GM19324 (cell line): Measurements from ENCODE around the gene SBNO1.
"Not testable (repeated sequence)": the region's sequence is repeated elsewhere in the genome, so short reads cannot be mapped to it uniquely, and the experiment has no call there.

ENCODE experiments used
- ATAC-seq: cut with Tn5 transposase; IDR thresholded peaks from one replicate; pipeline ENCODE4 v1.9.1; 2021; ENCODE audit warnings: mild to moderate bottlenecking, moderate library complexity; ENCODE audit not compliant: unreplicated experiment, low FRiP score

Gene SBNO1

DNA sequence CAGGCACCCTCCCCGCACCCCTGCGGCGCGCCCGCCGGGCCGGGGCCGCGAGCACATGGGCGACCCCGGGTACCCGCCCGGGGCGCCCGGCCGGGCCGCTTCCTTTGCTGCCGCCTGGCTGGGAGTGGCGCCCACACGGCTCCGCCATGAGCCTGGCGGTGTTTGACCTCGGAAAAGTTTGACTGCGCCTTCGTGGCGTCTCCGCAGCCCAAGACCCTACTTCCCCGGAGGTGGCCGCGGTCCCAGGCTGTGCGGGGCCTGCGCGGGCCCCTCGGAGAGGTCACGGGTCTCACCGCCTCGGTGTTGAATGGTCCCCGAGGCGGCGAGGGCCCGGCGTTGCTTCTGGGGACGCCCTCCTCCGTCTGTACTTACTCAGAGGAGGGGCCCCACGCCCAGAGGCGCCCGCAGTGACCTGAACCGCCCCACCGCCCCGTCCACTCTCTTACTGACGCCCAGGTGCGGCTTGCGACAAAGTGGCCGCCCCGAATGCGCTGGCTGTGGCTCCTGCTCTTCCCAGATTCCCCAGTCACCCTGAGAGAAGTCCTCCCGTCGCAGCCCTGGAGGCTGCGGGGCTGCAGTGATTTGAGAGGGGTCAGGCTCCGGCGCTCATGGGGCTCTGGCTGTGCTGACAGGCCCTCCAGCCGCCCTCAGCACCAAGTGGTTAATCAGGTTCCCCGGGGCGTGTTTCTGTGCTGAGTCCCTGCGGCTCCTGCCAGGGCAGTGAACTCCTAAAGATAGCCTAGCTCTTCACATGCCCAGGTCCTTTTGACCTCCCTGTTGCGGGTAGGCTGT is 25.1 kb upstream of the SBNO1 start:
- peak; percentile 29 for ATAC-seq

DNA sequence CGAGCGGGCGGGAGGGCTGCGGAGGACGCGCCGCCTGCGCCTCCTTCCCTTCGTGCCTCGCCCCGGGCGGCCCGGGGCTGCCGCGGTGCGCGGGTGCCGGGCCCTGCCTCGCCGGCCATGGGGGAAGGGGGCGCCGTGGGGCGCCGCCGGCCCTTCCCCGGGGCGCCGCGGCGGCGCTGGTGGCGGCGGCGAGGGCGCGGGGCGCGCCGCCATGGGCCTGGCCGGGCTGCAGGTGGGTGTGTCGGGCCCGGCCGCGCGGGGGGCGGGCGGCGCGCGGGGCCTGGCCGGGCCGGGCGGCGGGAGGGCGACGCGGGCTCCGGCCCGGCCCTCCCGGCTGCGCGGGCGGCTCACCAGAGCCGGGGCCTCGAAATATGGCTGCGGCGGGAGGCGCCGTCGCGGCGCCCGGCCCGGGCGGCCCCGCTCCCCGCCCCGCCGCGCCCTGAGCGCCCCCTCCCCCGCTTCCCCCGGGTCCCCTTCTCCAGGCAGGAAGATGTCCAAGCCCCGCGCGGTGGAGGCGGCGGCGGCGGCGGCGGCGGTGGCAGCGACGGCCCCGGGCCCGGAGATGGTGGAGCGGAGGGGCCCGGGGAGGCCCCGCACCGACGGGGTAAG is 24.4 kb upstream of the SBNO1 start:
- ATAC-seq: peak; percentile 32

DNA sequence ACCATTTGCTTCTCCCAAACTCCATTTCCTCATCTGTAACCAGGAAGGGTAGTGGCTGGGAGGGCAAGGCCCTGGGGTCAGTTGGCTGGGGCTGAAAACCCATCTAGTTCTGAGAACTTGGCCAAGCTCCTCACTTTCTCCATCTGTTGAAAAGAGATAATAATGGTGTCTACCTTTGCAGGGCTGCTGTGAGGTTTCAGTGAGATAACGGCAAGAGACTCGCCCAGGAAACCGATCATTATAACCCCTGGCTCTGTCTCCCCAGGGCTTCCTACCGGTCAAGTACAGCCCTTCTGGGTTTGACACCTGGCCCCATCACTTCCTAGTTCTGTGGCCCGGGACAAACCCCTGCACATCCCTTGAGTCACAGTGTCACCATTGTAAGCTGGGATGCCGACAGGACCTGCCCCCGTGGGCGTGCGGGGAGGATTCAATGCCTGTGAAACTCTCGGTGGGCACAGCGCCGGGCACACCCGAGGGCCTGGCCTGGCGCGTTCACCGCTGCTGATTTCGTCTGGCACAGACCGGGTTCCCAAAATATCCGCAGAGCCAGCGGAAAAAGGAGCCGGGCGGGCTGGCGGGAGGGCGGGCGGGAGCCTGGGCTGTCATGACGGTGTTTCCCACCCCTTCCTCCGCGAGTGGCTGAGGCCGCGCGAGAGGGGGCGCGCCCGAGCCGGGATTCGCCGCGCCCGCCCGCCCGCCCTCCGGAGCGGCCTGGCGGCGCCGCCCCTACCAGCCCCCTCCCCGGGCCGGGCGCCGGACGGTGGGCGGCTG is 23.7 kb upstream of the SBNO1 start:
- peak; percentile 39 for ATAC-seq

DNA sequence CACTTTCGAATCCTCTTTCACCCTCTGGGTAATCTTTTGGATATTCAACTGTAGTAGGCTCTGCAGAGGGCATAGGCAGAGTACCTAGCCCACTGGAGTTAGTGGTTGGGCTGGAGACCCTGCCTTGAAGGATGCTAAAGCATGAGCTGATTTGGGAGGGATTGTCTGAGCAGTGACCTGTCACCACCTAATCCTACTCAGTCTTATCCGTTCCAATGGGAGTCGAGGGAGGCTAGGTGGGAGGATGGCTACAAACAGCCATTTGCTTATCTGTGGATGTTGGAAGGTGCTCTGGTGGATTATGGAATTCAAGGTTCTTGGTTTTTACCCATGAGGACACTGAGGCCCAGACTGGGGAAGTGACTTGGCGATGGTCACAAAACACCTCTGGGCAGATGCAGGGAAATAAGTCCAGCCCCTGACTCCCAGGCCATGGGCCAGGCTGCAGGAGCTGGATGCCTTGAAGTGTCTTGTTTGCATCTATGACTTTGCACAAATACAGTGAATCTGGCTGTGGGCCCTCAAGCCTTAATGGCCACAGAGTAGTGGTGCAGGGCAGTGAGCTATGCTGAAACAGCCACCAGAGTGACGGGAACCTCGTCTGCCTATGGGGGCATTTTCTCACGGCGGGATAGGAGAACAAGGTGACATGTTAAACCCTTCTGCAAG is 23.0 kb upstream of the SBNO1 start:
- no peak for ATAC-seq

DNA sequence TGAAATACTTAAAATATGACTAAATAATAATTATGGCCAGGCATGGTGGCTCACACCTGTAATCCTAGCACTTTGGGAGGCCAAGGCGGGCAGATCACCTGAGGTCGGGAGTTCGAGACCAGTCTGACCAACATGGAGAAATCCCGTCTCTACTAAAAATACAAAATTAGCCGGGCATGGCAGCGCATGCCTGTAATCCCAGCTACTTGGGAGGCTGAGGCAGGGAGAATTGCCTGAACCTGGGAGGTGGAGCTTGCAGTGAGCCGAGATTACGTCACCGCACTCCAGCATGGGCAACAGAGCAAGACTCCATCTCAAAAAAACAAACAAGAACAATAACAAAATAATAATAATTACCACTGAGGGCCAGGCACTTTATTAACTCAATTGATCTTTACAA is 20.9 kb upstream of the SBNO1 start:
- not testable (repeated sequence) for ATAC-seq

DNA sequence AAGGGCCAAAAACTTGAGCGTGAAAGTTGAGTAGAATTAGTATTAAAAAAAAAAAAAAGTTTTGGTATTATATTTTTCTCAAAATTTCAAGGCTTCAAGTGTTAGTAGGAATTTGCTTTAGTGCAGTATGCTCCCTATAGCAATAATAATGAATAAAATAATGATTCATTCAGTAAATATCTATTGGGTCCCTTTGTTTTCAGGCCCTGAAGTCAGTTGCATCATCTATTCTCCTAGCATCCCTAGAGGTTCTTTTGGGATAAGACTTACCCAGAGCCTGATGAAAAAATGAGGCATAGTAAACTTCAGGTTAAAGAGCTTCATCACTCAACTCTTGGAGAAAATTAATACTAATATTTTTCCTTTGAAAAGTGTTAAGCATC is 20.3 kb upstream of the SBNO1 start:
- ATAC-seq: no peak

DNA sequence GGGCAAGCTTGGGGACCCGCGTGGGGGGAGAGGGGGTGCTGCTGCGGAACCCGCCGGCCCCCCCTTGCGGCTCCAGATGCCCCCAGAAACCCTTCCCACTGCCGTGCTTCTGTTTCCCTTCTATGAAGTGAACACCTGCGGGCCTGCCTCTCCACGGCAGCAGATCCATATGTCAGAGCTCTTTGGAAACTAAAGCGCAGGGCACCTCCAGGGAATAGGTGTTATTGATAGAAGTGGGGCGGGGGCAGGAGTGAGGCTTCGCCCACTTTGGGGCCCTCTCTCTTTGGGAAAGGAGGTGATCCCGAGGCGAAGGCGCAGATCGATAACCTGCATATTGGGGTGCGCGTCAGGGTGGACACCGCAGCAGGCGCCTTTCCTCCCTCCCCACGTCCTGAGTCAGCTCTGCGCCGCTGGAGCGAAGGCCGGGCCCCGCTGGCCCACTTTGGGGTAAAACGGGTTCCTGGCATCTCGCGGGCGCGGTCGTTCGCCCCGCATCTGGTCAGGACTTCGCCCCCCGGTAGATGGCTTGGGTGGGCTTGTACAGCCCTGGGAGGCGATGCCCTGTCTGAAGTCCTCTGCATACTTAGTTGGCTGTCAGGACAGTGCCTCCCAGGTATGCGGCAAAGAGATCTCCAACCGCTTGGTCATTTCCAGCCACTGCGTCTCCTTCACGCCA is 19.8 kb upstream of the SBNO1 start:
- ATAC-seq: no peak

DNA sequence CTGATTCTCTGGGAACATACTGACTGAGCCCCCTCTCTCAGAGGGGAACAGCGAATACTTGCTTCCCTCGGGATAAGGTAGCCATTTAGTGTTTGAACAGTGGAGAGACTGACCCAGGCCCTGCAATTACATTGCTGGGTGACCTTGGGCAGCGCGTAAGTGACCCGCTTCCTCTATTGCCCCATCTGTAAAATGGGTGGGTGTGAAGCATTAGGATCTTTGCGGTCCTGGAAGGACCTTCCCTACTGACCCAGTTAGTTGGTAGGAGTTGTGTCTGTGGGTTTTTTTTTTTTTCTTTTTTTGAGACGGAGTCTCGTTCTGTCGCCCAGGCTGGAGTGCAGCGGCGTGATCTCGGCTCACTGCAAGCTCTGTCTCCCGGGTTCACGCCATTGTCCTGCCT is 18.0 kb upstream of the SBNO1 start:
- no peak for ATAC-seq

DNA sequence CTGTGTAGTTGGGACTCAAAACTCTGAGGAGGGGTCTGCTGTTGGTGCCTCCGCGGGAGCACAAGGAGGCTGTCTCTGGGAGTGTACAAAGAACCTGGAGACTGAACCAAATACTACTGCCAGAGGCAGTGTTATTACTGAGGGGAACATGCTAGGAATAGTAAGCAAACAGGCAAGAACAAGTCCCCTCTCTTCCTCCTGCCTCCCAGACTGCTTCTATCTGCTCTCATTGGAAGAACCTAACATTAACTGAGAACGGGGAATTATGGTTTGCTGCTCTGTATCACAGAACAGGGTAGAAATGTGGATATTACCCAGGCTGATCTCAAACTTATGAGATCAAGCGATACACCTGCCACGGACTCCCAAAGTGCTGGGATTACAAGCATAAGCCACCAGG is 14.7 kb upstream of the SBNO1 start:
- ATAC-seq: no peak

DNA sequence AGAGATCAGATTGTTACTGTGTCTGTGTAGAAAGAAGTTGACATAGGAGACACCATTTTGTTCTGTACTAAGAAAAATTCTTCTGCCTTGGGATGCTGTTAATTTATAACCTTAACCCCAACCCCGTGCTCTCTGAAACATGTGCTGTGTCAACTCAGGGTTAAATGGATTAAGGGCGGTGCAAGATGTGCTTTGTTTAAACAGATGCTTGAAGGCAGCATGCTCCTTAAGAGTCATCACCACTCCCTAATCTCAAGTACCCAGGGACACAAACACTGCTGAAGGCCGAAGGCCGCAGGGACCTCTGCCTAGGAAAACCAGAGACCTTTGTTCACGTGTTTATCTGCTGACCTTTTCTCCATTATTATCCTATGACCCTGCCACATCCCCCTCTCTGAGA is 7.8 kb upstream of the SBNO1 start:
- not testable (repeated sequence) for ATAC-seq

DNA sequence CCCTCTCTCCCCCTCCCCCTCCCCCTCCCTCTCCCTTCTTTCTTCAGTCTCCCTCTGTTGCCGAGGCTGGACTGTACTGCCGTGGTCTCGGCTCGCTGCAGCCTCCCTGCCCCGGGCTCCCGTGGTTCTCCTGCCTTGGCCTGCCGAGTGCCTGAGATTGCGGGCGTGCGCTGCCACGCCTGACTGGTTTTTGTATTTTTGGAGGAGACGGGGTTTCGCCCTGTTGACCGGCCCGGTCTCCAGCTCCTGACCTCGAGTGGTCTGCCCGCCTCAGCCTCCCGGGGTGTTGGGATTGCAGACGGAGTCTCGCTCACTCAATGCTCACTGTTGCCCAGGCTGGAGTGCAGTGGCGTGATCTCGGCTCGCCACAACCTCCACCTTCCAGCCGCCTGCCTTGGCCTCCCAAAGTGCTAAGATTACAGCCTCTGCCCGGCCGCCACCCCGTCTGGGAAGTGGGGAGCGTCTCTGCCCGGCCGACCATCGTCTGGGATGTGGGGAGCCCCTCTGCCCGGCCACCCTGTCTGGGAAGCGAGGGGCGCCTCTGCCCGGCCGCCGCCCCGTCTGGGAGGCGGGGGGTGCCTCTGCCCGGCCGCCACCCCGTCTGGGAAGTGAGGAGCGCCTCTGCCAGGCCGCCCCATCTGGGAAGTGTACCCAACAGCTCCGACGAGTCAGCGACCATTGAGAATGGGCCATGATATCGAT is 7.2 kb upstream of the SBNO1 start:
- ATAC-seq: not testable (repeated sequence)

DNA sequence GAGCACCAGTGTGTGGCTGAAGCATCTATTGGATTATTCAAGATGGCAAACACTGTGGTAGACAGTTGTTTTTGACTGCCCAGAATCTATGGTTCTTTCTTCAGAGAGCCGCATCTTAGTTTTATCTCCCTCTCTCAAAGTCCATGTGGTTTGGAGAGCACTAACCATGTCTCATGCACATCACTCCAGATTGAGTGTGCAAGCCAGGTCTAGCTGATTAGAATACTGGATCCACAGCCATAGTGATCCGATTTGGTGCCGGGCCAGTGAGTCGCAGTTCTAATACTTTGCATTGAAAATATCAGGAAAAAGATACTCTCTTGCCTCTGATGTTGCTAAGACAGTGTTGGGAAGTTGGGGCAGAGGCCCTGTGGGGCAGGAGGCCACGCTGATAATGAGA is 4.6 kb upstream of the SBNO1 start:
- no peak for ATAC-seq

DNA sequence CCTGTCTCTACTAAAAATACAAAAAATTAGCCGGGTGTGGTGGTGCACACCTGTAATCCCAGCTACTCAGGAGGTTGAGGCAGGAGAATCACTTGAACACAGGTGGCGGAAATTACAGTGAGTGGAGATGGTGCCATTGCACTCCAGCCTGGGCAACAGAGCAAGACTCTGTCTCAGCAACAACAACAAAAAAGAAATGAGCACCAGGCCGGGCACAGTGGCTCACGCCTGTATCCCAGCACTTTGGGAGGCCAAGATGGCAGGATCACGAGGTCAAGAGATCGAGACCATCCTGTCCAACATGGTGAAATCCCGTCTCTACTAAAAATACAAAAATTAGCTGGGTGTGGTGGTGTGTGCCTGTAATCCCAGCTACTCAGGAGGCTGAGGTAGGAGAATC is 3.8 kb upstream of the SBNO1 start:
- not testable (repeated sequence) for ATAC-seq

DNA sequence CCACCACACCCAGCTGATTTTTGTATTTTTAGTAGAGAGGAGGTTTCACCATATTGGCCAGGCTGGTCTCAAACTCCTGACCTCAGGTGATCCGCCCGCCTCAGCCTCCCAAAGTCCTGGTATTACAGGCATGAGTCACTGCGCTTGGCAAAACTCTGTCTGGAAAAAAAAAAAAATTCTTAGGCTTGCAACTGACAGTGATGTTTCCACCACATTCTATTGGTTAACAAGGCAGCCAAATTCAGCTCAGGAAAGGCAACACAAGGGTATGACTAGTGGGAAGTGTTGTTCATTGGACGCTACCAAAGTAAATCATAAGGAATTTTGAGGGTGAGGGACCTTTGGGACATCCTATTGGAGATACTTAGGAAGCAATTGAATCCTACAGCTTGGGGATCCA is 2.9 kb upstream of the SBNO1 start:
- ATAC-seq: no peak

DNA sequence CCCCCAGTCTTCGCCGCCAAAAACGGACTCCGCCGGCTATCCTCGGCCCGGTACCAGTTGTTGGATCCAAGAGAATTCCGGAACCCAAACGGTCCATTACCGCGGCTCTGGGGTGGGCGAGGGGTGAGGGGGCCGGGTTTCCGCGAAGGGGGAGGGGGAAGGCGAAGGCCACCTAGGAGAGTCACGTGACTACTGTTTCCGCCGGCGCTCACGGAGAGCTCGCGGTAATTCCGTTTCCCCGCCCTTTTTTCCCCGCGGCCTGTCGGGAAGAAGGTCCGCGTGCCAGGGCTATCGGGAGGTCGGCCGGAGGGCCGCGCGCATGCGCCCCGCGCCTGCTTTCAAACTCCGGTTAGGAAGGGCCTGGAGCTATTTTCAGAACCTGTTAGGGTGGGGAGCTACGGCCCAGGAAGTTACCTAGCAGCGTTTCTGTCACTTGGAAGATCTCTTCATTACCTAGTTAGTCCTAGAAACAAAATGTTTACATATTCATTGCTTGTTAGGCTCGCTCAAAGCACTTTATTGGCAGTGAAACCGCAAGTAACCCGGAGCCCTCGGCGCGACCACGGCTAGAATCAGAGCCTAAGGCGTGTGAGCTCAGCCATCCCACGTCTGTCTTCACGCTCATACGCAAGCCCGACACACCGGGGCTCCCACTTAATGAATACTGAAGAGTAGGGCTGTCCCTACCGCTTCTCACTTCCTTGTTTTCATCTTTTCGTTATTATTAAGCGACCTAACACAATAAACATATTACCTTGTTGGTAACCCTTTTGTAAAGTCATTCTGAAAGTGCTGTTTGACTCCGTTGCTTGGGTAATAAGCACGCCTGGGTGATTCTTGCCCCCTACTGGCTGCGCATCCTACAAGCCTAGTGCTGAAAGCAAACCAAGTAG is 624 bp upstream of the SBNO1 start:
- peak; percentile 87 for ATAC-seq

DNA sequence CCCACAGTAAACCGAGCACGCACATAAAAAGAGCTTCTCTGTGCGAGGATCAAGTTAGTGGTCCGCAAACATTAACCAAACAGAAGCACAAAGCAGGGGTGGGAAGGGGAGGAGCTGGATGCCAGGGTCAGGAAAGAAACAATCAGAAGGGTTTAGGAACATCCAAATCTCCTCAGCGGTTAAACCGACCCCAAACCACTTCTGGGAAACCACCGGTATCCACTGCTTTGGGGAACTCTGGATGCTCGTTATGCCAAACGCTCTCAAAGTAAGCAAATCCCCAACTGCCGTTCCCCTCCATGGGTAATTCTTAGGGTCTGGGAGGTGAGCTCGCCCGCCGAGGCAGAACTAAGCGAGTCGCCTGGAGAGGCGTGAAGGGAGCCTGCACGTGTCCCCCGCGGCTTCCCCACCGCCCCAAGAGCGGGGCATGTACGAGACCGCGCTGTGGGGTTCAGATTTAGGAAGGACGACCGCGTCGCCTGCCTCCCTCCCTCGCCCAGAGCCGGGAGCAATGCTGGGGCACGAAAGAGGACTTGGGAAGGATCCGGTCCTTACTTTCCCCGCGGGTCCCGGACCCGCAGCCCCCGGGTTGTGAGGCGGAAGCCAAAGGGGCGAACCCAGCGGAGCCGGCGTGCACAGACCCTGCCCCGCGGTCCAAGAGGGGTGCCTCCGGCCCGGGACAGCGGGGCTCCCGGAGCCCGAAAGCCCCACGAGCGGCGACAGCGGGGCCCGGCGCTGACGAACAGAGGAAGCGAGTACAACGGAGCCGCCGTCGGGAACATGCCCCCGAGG is 711 bp downstream of the SBNO1 start:
- peak; percentile 24 for ATAC-seq

DNA sequence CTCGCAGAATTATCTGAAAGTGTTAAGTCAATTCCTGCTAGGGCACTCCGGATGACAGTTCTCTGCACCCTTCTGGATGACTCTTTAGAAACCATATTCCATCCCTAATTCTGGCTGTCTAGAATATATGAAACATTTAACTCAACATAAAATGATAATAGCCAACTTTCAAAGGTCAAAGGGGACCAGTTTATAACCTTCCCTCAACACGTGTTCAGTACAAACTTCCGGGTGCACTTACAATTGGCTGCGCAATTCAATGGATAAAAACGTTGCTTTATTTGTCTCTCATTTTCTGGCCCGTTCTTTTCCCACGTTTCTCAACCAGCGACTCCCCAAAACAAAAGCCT is 1.3 kb downstream of the SBNO1 start:
- ATAC-seq: no peak

DNA sequence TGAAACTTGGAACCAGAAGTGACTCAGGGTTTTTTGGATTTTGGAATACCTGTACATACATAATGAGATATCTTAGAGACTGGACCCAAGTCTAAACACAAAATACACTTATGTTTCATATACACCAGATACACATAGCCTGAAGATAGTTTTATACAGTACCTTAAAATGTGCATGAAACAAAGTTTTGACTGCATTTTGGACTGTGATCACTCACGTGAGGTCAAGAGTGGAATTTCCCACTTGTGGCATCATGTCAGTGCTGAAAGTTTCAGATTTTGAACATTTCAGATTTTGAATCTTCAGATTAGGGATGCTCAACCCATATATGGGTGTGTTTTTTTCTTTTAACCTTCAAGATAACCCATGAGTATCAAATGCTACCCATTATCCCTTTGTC is 6.6 kb downstream of the SBNO1 start:
- ATAC-seq: no peak
